D721Med (cell line): ENCODE results near the gene APOBR.
"Not testable (repeated sequence)": the region's sequence is repeated elsewhere in the genome, so short reads cannot be mapped to it uniquely, and the experiment has no call there.

Experiments used
- DNase-seq: peaks from one replicate; pipeline ENCODE4 v3.0.0; 2011; ENCODE audit warnings: low spot score; ENCODE audit not compliant: insufficient read length
- FAIRE-seq: peaks from 2 replicates; lab custom pipeline; 2011; peaks lifted over from hg19 to GRCh38; lab: Jason Lieb, UNC
- TF ChIP-seq, protein P1 (sequence below): IDR thresholded peaks from 2 replicates; pipeline ENCODE4 v1.5.1; 2012; ENCODE audit warnings: mild to moderate bottlenecking, control low read depth; ENCODE audit not compliant: insufficient read depth; ENCODE audit errors: missing control alignments

Gene APOBR

DNA sequence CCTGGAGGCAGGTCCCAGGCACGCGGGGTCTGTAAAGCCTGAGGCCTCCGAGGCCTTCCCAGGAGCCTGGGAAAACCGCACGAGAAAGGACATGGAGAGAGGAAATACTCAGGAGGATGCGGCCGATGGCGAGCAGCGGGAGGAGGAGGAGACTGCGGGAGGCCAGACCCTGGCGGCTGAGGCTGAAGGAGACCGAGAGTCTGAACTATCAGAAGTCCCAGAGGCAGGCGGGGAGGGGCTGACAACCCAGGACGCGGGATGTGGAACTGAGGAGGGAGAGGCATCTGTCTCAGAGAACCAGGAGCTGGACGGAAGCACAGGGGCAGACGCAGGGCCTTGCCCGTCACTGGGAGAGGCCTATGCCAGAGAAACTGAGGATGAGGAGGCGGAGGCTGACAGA lies 2.4 kb downstream of the APOBR start:
- TF ChIP-seq, protein P1, sequence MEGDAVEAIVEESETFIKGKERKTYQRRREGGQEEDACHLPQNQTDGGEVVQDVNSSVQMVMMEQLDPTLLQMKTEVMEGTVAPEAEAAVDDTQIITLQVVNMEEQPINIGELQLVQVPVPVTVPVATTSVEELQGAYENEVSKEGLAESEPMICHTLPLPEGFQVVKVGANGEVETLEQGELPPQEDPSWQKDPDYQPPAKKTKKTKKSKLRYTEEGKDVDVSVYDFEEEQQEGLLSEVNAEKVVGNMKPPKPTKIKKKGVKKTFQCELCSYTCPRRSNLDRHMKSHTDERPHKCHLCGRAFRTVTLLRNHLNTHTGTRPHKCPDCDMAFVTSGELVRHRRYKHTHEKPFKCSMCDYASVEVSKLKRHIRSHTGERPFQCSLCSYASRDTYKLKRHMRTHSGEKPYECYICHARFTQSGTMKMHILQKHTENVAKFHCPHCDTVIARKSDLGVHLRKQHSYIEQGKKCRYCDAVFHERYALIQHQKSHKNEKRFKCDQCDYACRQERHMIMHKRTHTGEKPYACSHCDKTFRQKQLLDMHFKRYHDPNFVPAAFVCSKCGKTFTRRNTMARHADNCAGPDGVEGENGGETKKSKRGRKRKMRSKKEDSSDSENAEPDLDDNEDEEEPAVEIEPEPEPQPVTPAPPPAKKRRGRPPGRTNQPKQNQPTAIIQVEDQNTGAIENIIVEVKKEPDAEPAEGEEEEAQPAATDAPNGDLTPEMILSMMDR: no peak
- no peak for DNase-seq
- no peak for FAIRE-seq

DNA sequence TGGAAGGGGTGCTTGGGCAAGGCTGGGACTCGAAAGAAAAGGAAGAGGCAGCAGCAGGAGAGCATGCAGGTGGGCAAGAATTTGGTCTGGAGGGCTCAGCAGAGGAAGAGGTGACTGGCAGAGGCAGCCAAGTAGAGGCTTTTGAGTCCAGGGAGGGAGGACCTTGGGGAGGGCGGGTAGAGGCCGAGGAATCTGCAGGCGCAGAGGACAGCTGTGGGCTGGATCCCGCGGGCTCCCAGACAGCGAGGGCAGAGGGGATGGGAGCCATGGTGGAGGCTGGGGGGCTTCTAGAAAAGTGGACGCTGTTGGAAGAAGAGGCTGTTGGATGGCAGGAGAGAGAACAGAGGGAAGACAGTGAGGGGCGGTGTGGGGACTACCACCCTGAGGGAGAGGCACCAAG lies 2.9 kb downstream of the APOBR start:
- FAIRE-seq (no peak), DNase-seq (no peak)
- TF ChIP-seq, protein P1: no peak

DNA sequence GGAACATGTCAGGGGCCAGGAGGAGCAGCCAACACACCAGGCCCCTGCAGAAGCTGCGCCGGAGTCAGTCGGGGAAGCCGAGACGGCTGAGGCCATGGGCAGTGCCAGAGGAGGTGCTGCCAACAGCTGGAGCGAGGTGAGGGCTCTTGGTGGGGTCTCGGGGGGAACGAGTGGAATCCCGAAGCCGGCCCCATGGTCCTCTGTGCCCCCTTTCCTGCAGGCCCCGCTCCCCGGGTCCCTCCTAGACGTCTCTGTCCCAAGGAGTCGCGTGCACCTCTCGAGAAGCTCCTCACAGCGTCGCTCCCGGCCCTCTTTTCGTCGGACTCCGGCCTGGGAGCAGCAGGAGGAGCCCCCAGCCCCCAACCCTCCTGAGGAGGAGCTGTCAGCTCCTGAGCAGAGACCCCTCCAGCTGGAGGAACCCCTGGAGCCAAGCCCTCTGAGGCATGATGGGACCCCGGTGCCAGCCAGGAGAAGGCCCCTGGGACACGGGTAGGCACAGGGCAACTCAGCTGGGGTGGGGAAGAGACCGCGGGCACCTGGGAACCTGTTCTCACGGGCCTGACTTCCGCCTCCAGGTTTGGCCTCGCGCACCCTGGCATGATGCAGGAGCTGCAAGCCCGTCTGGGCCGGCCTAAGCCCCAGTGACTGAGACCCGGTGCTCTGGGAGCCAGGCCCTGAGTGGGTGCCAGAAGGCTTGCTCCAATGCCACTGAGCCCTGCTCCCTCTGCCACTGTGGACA lies 3.6 kb downstream of the APOBR start:
- no peak for FAIRE-seq
- TF ChIP-seq, protein P1: no peak
- no peak for DNase-seq

DNA sequence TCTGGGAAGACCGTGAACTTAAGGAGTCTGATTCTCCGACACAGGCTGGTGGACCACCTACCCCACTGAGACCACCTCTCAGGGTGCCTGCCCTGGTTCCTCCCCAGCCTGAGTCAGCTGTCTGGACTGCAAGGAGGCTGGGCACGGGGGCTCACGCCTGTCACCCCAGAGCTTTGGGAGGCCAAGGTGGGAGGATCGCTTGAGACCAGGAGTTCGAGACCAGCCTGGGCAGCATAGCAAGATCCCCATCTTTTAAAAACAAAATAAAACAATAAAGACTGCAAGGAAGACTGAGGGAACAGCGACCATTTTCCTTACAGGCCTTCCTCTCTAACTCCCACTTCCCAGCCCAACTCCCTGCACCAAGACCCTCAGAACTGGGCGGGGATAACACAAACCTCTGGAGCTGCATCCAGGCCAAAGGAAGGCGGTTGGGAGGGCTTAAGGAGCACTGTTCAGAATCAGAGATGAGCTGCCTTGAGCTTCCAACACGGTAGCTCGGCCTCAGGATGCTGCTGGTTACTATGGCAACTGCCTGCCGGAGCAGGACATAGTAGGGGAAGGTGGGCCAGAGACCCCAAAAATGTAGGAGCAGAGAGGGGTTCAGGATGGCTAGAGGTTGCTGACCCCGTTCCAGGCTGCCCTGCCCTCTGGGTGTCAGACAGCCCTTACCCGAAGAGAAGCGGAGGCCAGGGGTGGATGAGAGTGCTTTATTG lies 4.4 kb downstream of the APOBR start:
- FAIRE-seq (no peak), DNase-seq (no peak)
- TF ChIP-seq, protein P1: no peak

DNA sequence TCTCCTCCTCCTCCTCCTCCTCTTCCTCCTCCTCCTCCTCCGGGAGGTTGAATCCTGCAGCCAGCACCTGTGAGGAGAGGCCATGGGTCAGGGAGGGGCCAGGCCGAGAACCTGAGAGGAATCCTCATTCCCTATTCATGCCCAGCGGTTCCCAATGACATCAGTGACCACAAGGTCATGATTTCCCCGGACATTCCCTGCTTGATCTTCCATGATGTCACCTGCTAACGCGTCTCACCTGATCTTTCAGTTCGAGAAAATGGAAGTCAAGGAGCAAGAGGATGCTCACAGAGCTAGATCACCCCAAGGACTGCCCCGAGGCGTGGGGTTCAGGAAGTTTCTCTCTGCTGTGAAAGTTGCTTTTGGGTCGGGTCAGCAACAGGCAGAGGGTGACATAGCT lies 5.4 kb downstream of the APOBR start:
- no peak for FAIRE-seq

DNA sequence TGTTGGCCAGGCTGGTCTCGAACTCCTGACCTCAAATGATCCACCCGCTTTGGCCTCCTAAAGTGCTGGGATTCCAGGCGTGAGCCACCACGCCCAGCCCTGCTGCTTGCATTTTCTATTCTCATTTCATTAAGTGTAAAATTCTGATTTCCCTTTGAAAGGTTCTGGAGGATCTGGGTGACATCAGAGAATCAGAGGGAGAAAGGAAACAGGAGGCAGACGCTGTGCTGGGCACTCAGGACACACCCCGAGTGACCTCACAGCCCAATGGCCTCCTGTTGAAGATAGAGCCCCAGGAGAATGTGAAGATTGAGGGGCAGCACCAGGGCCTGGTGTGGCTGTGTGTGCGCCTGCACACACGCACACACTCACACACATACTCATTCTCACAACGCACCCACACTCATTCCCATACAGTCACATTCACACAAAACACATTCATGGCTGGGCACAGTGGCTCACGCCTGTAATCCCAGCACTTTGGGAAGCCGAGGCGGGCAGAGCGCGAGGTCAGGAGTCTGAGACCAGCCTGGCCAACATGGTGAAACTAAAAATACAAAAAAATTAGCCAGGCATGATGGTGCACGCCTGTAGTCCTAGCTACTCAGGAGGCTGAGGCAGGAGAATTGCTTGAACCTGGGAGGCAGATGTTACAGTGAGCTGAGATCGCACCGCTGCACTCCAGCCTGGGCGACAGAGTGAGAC lies 6.2 kb downstream of the APOBR start:
- not testable (repeated sequence) for DNase-seq, FAIRE-seq

More for the DNA sequence above, 5.4 kb downstream of the APOBR start:
- no peak for DNase-seq
- TF ChIP-seq, protein P1: no peak
